Esophagus squamous epithelium (tissue), 4 donors: ENCODE results near the gene ESR1.
"Not testable (repeated sequence)": the region's sequence is repeated elsewhere in the genome, so short reads cannot be mapped to it uniquely, and the experiment has no call there.

Experiments
- CTCF ChIP-seq, 6 experiments: fragments of 450-650 bp in 4 of 6; fragments of 200-600 bp in 2 of 6; sonication (generic) in 2 of 6; IDR thresholded peaks; one replicate each; pipeline ENCODE4 v1.5.1; 2016 to 2019; ENCODE audit warnings: antibody characterized with exemption in 6 of 6, mild to moderate bottlenecking in 4 of 6, moderate library complexity in 4 of 6
- POLR2A ChIP-seq, 4 donors: fragments of 450-650 bp; IDR thresholded peaks; one replicate each; pipeline ENCODE4 v1.6.1; 2017; ENCODE audit warnings: antibody characterized with exemption in 4 of 4, mild to moderate bottlenecking in 4 of 4, moderate library complexity in 3 of 4

DNA sequence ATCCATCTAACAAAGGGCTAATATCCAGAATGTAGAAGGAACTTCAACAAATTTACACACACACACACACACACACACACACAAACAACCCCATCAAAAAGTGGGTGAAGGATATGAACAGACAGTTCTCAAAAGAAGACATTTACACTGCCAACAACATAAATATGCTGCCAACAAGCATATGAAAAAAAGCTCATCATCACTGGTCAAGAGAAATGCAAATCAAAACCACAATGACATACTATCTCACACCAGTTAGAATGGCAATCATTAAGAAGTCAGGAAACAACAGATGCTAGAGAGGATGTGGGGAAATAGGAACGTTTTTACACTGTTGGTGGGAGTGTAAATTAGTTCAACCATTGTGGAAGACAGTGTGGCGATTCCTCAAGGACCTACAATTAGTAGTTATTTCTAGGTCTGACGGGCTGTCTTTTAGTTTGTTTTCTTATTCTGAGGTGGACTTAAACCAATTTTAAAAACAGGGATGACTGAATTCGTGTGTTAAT is 59.9 kb downstream of the ESR1 start:
- TF ChIP-seq CTCF, POLR2A (IDR thresholded peaks at IDR 0.05): not testable (repeated sequence)
